GM19467 (cell line): ENCODE results near the gene SLC25A42.
"Not testable (repeated sequence)": the region's sequence is repeated elsewhere in the genome, so short reads cannot be mapped to it uniquely, and the experiment has no call there.

ENCODE experiments used
- ATAC-seq: cut with Tn5 transposase; IDR thresholded peaks from one replicate; pipeline ENCODE4 v1.9.1; 2021; ENCODE audit warnings: mild to moderate bottlenecking, moderate library complexity; ENCODE audit not compliant: unreplicated experiment

Gene SLC25A42

GRCh38 chr19:19132912-19133311 lies 69.1 kb downstream of the SLC25A42 start:
- no peak for ATAC-seq

- no peak for ATAC-seq
Observed at GRCh38 chr19:19133985-19134384, 70.2 kb downstream of the SLC25A42 start.

GRCh38 chr19:19134687-19135158 lies 70.9 kb downstream of the SLC25A42 start:
- no peak for ATAC-seq

GRCh38 chr19:19135713-19136112 lies 71.9 kb downstream of the SLC25A42 start:
- not testable (repeated sequence) for ATAC-seq

- ATAC-seq = no peak
Observed at GRCh38 chr19:19137556-19138108, 73.8 kb downstream of the SLC25A42 start.

- ATAC-seq = peak; percentile 98
Observed at GRCh38 chr19:19138109-19138981, 74.6 kb downstream of the SLC25A42 start, which contains the start of gene TMEM161A. Gene TMEM161A, minus strand, starts transcription at chr19:19138478. Its CDS starts 50 bp downstream, at chr19:19138428.

- ATAC-seq = no peak
Observed at GRCh38 chr19:19139876-19140229, 76.1 kb downstream of the SLC25A42 start.

GRCh38 chr19:19140476-19140875 lies 76.7 kb downstream of the SLC25A42 start:
- ATAC-seq = no peak

GRCh38 chr19:19142347-19142746 lies 78.6 kb downstream of the SLC25A42 start:
- no peak for ATAC-seq

- no peak for ATAC-seq
Observed at GRCh38 chr19:19145281-19145680, 81.5 kb downstream of the SLC25A42 start.

GRCh38 chr19:19145684-19146608 lies 82.2 kb downstream of the SLC25A42 start:
- no peak for ATAC-seq

- no peak for ATAC-seq
Observed at GRCh38 chr19:19146865-19147264, 83.1 kb downstream of the SLC25A42 start.

GRCh38 chr19:19147344-19147743 lies 83.5 kb downstream of the SLC25A42 start:
- ATAC-seq = no peak

- not testable (repeated sequence) for ATAC-seq
Observed at GRCh38 chr19:19148504-19148903, 84.7 kb downstream of the SLC25A42 start.

GRCh38 chr19:19149435-19149834 lies 85.6 kb downstream of the SLC25A42 start:
- ATAC-seq = no peak

GRCh38 chr19:19151418-19151817 lies 87.6 kb downstream of the SLC25A42 start:
- ATAC-seq = no peak

- no peak for ATAC-seq
Observed at GRCh38 chr19:19152668-19153384, 89.0 kb downstream of the SLC25A42 start.

- ATAC-seq = no peak
Observed at GRCh38 chr19:19154768-19155494, 91.1 kb downstream of the SLC25A42 start.

- peak; percentile 73 for ATAC-seq
Observed at GRCh38 chr19:19155495-19156219, 91.9 kb downstream of the SLC25A42 start.
